Prostate gland (tissue), 2 donors: ENCODE measurements around the gene BIN1.

Source experiments
- CTCF ChIP-seq, 4 experiments: fragments of 200-600 bp in 2 of 4; fragments of 450-650 bp in 2 of 4; sonication (generic) in 2 of 4; IDR thresholded peaks; 1 replicate in 3 of 4; 2 replicates in 1 of 4; pipeline ENCODE4 v1.5.1; 2016 to 2019; ENCODE audit warnings: antibody characterized with exemption in 4 of 4, mild to moderate bottlenecking in 2 of 4, moderate library complexity in 2 of 4
- POLR2A ChIP-seq: fragments of 450-650 bp; IDR thresholded peaks from one replicate; pipeline ENCODE4 v1.6.1; 2016; ENCODE audit warnings: antibody characterized with exemption, mild to moderate bottlenecking

- TF ChIP-seq CTCF (IDR thresholded peaks at IDR 0.05) (peak in 1 of 4 experiments; percentile 18), POLR2A (peak; percentile 70)
These were observed at the start of gene BIN1 for GRCh38 chr2:127106991-127107621.
